Thyroid gland (tissue), 4 donors: ENCODE data around the gene ITPRID2. TPM values are rescaled to one million over a fixed set of nuclear protein-coding genes. Genes with fewer than 3 reads are reported as not detected.
A peak's percentile ranks its signal among the peaks of the same experiment; 100 is the strongest.

Experiments used
- DNase-seq, 2 donors: peaks; one replicate each; pipeline ENCODE4 v3.0.0-alpha.2; 2019
- H3K27ac ChIP-seq, 3 donors: fragments of 200-600 bp; sonication (generic); 1 replicate in 2 of 3; 2 replicates in 1 of 3; pipeline ENCODE4 v1.5.1; 2016 to 2019; ENCODE audit warnings: mild to moderate bottlenecking in 1 of 3, moderate library complexity in 1 of 3
- H3K27me3 ChIP-seq: fragments of 200-600 bp; sonication (generic); one replicate; pipeline ENCODE4 v1.5.1; 2019
- H3K36me3 ChIP-seq, 2 donors: fragments of 200-600 bp; sonication (generic); one replicate each; pipeline ENCODE4 v1.5.1; 2016 to 2019
- H3K4me1 ChIP-seq, 2 donors: fragments of 200-600 bp; sonication (generic); one replicate each; pipeline ENCODE4 v1.5.1; 2017 to 2019
- H3K4me3 ChIP-seq, 3 donors: fragments of 200-600 bp; sonication (generic); replicated peaks in 1 of 3; 1 replicate in 2 of 3; 2 replicates in 1 of 3; pipeline ENCODE4 v1.5.1; 2016; ENCODE audit warnings: mild to moderate bottlenecking in 1 of 3
- H3K9me3 ChIP-seq: fragments of 200-600 bp; sonication (generic); one replicate; pipeline ENCODE4 v1.5.1; 2017
- CTCF ChIP-seq, 6 experiments: fragments of 200-600 bp in 3 of 6; fragments of 450-650 bp in 3 of 6; sonication (generic) in 3 of 6; IDR thresholded peaks; one replicate each; pipeline ENCODE4 v1.5.1; 2016 to 2019; ENCODE audit warnings: antibody characterized with exemption in 6 of 6, mild to moderate bottlenecking in 2 of 6, inconsistent platforms in 1 of 6, moderate library complexity in 1 of 6
- POLR2A ChIP-seq, 2 donors: fragments of 450-650 bp; IDR thresholded peaks; one replicate each; pipeline ENCODE4 v1.6.1; 2017; ENCODE audit warnings: antibody characterized with exemption in 2 of 2, mild to moderate bottlenecking in 2 of 2, moderate library complexity in 1 of 2
- WGBS, 2 donors: methylation state at CpG; one replicate each; pipeline ENCODE4 v1.1.5; 2017; 5-methylcytosine and 5-hydroxymethylcytosine counted together
- intact Hi-C: fragments of 100-400 bp; cut with DNase I; formaldehyde crosslinking; loops from one replicate; pipeline ENCODE4 v1.15.1; 2023
- total RNA-seq, 4 donors: library from RNA; depleted of rRNA; stranded (reverse); fragments of >200 nt; gene quantifications; one replicate each; pipeline ENCODE4 v1.2.3, GENCODE V29; 2016

Gene ITPRID2
- 100 to 1,000 TPM; 103 to 199 (median 143) TPM for total RNA-seq

DNA sequence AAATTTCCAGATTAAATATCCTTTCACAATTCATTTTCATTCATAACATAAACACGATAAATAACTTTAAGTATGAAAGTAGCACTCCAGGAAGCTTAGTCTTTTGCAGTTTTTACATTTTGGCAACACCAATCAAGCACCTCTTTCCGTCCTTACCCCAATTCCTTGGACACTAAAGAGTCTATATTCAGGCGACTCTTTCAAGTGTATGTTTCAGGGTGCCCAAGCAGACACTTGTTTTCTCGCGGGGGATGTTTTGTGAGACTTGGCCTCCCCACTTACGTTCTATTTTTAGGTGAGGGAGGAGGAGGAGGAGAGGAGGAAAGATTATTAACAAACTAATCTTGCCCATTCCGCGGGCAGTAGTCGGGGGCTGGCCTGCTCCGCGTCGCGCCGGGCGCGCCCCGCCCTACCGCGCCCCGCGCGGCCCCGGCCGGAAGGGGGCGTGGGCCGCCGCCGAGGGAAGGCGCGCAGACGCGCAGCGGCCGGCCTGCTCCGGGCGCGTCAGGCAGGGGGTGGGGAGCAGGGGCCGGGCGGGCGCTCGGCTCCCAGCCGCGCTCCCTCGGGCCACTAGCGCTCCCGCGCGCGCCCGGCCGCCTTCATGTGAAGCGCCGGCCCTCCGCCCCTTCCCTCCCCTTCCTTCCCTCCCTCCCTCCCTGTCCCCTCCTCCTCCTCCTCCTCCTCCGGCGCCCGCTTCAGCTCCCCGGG lies at the start of gene ITPRID2:
Gene ITPRID2, plus strand, starts transcription at position 473 of the 708 bp plus-strand sequence. CDS start 337 bp downstream, outside the sequence.
- intact Hi-C loops: no loop called here
- Histone ChIP-seq H3K36me3 (no peaks in the 10 kb centered on the region), H3K27ac (peak within 1 kb of the TSS; percentile 96 to 97 (median 97)), H3K9me3 (no peaks in the 10 kb centered on the region), H3K27me3 (no peaks in the 10 kb centered on the region), H3K4me3 (peak within 1 kb of the TSS; percentile 8 to 90 (median 58)), H3K4me1 (peaks cover 16 to 18% of the 10 kb centered on the region in 2 donors)
- peak in 1 of 2 donors; percentile 68 for TF ChIP-seq POLR2A (IDR thresholded peaks at IDR 0.05)
- TF ChIP-seq CTCF (IDR thresholded peaks at IDR 0.05): peak in 3 of 6 experiments; percentile 38 to 51 (median 46)
- DNase-seq: peak; percentile 89 to 90
- 2% methylated on average over 23 to 28 of the region's 58 CpGs for WGBS, 2 donors

DNA sequence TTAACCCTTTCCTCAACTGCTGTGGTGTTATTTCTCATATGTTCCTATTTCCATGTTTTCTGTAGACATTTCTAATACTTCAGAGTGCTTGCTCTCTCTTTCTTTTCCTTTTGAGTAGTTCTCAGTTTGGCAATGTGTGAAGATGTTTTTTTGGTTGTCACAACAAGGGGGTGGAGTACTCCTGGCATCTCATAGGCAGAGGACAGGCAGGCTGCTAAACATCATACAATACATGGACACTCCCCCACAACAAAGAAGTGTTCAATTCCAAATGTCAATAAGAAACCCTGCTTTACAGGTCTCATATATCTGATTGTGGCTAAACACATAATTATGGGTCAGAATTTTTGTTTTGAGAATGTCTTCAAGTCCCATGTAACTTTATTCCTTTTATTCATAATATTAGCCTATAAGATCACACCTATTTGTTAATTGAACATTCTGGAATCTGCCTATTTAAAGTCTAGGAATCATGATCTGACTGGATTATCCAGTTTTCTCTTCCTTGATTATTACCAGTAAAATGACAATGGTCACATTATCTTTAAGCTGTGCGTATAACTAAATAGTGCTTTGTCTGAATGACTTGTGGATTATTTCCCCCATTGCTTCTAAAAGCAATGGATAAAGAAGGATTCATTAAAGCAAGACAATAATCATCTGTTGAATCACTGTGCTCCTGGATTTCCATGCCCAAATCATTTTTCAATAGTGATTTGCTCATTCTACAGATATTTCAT lies 46.8 kb upstream of the ITPRID2 start:
- Histone ChIP-seq H3K9me3 (no peaks in the 10 kb centered on the region), H3K36me3 (no peaks in the 10 kb centered on the region), H3K27ac (no peak overlapping the region), H3K4me3 (no peak overlapping the region), H3K4me1 (peaks cover 10 to 11% of the 10 kb centered on the region in 2 donors), H3K27me3 (no peaks in the 10 kb centered on the region)
- intact Hi-C loops: no loop called here
- no peak for DNase-seq
- 98 to 100% methylated on average over 1 of the region's 1 CpG for WGBS, 2 donors
- no peak for TF ChIP-seq CTCF (IDR thresholded peaks at IDR 0.05)
- no peak for TF ChIP-seq POLR2A (IDR thresholded peaks at IDR 0.05)

- no peaks in the 10 kb centered on the region for H3K27me3 ChIP-seq
- H3K4me1 ChIP-seq: peaks cover 11% of the 10 kb centered on the region in 2 donors
- TF ChIP-seq POLR2A (IDR thresholded peaks at IDR 0.05) (no peak), CTCF (IDR thresholded peaks at IDR 0.05) (no peak)
- no peaks in the 10 kb centered on the region for H3K9me3 ChIP-seq
- no peak for DNase-seq
- intact Hi-C loops: no loop called here
- H3K27ac ChIP-seq: no peak overlapping the region
- H3K36me3 ChIP-seq: no peaks in the 10 kb centered on the region
- 87 to 93% methylated on average over 4 of the region's 4 CpGs for WGBS, 2 donors
- H3K4me3 ChIP-seq: no peak overlapping the region
These were observed 44.9 kb upstream of the ITPRID2 start for GRCh38 chr2:181846399-181847197.

- peaks cover 11% of the 10 kb centered on the region in 2 donors for H3K4me1 ChIP-seq
- no peak overlapping the region for H3K27ac ChIP-seq
- H3K9me3 ChIP-seq: no peaks in the 10 kb centered on the region
- H3K36me3 ChIP-seq: no peaks in the 10 kb centered on the region
- no peaks in the 10 kb centered on the region for H3K27me3 ChIP-seq
- intact Hi-C loops: no loop called here
- no peak for TF ChIP-seq POLR2A (IDR thresholded peaks at IDR 0.05)
- TF ChIP-seq CTCF (IDR thresholded peaks at IDR 0.05): no peak
- no peak for DNase-seq
- no peak overlapping the region for H3K4me3 ChIP-seq
These were observed 44.4 kb upstream of the ITPRID2 start for GRCh38 chr2:181847198-181847556.
